AG04449 (cell line): ENCODE data around the gene C1orf50.

Source experiments
- CTCF ChIA-PET: fragments of 350-600 bp; formaldehyde crosslinking; extraction: SDS; loops from one replicate; lab custom pipeline; 2021; ENCODE audit warnings: antibody characterized with exemption; lab: Yijun Ruan, JAX
- POLR2A ChIA-PET: fragments of 400-600, 350-600 bp; formaldehyde crosslinking; extraction: SDS; loops from one replicate; lab custom pipeline; 2020; ENCODE audit warnings: antibody characterized with exemption, inconsistent platforms; lab: Yijun Ruan, JAX
- DNase-seq: peaks from one replicate; pipeline ENCODE4 v3.0.0-alpha.2; 2010; ENCODE audit warnings: low read depth, low spot score
- H3K4me3 ChIP-seq: 2 replicates; pipeline ENCODE4 v1.5.1; 2011; ENCODE audit warnings: low read depth, mild to moderate bottlenecking, control low read depth, low read length
- CTCF ChIP-seq: IDR thresholded peaks from one replicate; pipeline ENCODE4 v1.5.1; 2011; ENCODE audit warnings: mild to moderate bottlenecking, moderate library complexity, low read length, control low read depth, inconsistent platforms; ENCODE audit not compliant: insufficient read depth; ENCODE audit errors: missing control alignments

The C1orf50 gene

GRCh38 chr1:42762269-42762668 is 4.8 kb upstream of the C1orf50 start:
- no peak for TF ChIP-seq CTCF
- no peak for DNase-seq
- CTCF ChIA-PET, result interaction anchor here (1.1 to 3.8 kb wide), 6 partner anchors 8 to 312 kb away, joined by 3 to 15 read pairs (median 4); no protein-coding TSS in a partner anchor
- H3K4me3 ChIP-seq, result no peak overlapping the region
- POLR2A ChIA-PET, result no interaction called here

DNA sequence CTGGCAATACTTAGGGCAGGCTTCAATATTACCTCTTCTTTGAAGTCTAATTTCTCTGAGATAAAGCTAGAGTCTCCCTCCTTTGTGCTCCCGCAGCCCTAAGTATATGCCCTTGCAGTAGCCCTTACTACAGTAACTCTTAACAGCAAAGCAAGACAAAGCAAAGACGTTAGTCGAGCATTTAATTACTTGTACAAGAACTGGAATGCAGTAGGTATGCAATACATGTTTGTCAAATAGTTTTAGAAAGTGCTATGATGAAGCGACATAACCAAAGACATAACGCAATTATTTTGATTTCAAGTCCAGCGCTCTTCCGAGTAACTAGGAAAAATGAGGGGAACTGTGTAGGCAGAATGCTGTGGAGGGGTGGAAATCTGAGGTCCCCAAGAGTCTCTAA is 1.8 kb upstream of the C1orf50 start:
- peak overlapping the region; percentile 100 for H3K4me3 ChIP-seq
- DNase-seq, result no peak
- ChIA-PET CTCF (interaction anchor here (0.9 to 4.7 kb wide), 8 partner anchors 8 to 587 kb away, joined by 3 to 59 read pairs (median 14); no protein-coding TSS in a partner anchor), POLR2A (interaction anchor here (0.8 to 1.5 kb wide), 5 partner anchors 20 to 108 kb away, joined by 3 to 5 read pairs (median 3); partner anchors contain the start of gene YBX1)
- TF ChIP-seq CTCF, result no peak

- POLR2A ChIA-PET, result interaction anchor here (0.6 to 1.8 kb wide), 18 partner anchors 12 to 1269 kb away, joined by 3 to 9 read pairs (median 4); partner anchors contain the start of genes ERMAP, SVBP, TMEM269 and YBX1
- CTCF ChIA-PET, result interaction anchor here (0.8 to 4.7 kb wide), 15 partner anchors 9 to 618 kb away, joined by 3 to 59 read pairs (median 4); partner anchors contain the start of genes CLDN19 and ZNF691
- peak; percentile 61 for TF ChIP-seq CTCF
- DNase-seq, result no peak
- peak overlapping the region; percentile 100 for H3K4me3 ChIP-seq
These were observed 963 bp upstream of the C1orf50 start for GRCh38 chr1:42765832-42766740.

GRCh38 chr1:42767510-42768000 is 506 bp downstream of the C1orf50 start:
- DNase-seq, result no peak
- ChIA-PET POLR2A (interaction anchor here (0.6 to 2.0 kb wide), 7 partner anchors 10 to 596 kb away, joined by 3 to 9 read pairs (median 5); partner anchors contain the start of genes ERMAP, SVBP, TMEM269 and ZNF691), CTCF (interaction anchor here (0.8 to 4.7 kb wide), 4 partner anchors 10 to 305 kb away, joined by 4 to 59 read pairs (median 22); no protein-coding TSS in a partner anchor)
- no peak for TF ChIP-seq CTCF
- H3K4me3 ChIP-seq, result peak overlapping the region; percentile 83

DNA sequence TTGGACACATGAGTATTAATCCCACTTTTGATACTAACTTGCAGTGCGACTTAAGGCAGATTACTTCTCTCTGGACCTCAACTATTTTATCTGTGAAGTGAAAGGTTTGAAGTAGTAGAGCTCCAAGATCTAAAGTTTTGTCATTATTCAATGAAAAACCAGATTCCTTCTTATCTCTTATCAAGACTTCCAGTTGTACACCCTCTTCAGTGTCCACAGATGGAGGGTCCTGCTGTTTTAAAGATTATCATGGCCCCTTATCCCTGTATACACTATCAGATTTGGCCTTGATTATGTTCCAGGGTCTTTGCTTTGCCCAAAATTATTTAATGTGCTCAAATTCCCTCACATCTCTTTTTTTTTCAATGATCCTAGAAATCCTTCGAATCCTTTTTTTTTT is 1.1 kb downstream of the C1orf50 start:
- CTCF ChIA-PET, result interaction anchor here (4.2 to 4.7 kb wide), 3 partner anchors 10 to 305 kb away, joined by 16 to 59 read pairs (median 27); no protein-coding TSS in a partner anchor
- no peak for TF ChIP-seq CTCF
- H3K4me3 ChIP-seq, result peak overlapping the region; percentile 83
- DNase-seq, result no peak
- POLR2A ChIA-PET, result interaction anchor here (2.0 kb wide), 1 partner anchor 306 kb away, joined by 5 read pairs; no protein-coding TSS in a partner anchor
